HG03097 (cell line): ENCODE results near the gene NAV1.
"Not testable (repeated sequence)": the region's sequence is repeated elsewhere in the genome, so short reads cannot be mapped to it uniquely, and the experiment has no call there.

Experiments used
- ATAC-seq: cut with Tn5 transposase; IDR thresholded peaks from one replicate; pipeline ENCODE4 v1.9.1; 2021; ENCODE audit not compliant: unreplicated experiment, low FRiP score

The NAV1 gene

GRCh38 chr1:201562257-201562656, 23.3 kb downstream of the NAV1 start:
- no peak for ATAC-seq

DNA sequence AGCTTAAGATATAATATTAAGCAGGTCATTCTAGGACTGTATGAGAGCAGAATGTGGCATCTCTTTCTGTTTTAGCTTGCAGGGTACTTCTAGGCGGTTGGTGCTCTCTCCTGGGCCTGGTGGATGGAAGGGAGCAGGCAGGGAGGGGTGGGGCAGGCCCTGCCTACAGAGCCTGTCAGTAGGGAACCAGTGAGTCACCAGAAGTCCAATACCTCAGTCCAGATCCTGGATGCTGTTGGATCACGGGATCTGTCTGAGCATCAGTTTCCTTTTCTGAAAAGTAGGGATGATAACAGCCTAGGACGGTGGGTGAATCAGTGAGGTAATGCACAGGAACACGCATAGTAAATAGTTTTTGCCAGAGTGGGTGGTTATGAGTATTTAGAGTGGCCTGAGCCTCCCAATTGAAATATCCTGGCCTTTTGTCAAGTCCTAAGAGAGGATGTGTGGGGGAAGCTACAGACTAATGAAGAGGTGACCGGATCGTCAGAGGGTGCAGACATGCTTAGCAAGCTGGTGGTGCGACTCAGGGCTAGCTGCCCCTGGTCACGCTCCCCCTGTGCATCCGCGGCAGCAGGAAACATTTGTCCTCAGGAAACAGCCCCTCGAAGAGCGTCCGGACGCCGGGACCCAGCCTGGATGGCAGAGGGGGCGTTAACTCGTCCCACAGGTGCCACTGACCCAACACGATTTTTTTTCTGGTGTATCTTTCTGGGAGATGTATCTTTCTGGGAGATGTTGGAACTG, 23.9 kb downstream of the NAV1 start:
- no peak for ATAC-seq

DNA sequence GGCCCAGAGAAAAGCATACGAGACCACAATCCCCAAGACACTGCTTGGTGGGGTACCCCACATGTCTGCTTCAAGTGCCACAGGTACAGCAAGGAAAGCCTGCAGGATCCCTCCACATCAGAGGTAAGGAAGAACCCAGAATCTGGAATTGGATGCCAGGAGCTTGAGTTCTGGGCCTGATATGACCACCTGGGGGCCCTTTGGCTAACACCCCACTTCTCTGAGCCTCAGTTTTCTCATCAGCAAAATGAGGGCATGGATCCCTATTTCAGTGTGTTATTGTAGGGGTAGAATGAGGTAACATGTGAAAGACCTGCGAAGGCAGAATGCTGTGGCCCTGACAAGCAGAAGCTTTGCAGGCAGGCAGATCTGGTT, 24.5 kb downstream of the NAV1 start:
- no peak for ATAC-seq

DNA sequence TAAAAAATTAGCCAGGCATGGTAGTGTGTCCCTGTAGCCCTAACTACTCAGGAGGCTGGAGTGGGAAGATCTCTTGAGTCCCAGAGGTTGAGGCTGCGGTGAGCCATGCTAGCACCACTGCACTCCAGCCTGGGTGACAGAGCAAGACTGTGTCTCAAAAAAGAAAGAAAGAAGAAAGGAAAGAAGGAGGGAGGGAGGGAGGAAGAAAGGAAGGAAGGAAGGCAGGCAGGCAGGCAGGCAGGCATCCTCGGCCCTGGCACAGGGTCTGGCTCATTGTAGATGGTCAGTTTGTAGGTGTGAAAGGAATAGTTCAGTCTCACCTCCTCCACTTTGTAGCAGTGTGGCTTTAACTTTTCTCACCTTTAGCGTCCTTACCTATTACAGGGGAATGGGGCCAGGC, 25.0 kb downstream of the NAV1 start:
- no peak for ATAC-seq

DNA sequence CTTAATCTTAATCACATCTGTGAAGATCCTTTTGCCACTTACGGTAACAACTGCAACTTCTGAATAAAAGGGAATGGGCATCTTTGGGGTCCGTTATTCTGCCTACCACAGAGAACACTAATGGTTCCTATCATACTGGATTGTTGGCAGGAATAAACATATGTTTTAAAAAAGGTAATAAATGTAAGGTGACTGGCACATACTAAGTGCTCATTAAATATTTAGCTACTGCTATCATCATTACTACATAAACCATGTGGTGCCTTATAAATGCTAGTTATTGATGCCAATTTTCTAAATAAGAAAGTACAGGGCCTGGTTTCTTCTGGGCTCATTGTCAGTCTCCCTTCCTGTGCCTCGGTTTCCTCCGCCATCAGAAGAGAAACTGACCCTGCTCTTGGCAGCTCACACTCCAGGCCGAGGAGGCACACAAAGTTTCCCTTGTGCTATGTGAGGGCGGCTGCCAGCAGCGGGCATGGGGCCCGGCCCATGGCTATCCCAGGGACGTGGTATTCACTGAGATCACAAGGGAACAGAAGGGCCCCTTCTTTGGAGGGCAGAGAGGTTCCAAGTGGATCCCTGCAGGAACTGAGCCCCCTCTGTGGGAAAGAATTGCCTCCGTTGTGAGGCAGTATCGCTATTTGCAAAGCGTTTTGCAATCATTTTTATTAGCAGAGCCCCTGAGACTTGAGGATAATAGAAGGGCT, 26.2 kb downstream of the NAV1 start:
- ATAC-seq: no peak

- no peak for ATAC-seq
Measured at GRCh38 chr1:201565771-201566528, 27.0 kb downstream of the NAV1 start.

DNA sequence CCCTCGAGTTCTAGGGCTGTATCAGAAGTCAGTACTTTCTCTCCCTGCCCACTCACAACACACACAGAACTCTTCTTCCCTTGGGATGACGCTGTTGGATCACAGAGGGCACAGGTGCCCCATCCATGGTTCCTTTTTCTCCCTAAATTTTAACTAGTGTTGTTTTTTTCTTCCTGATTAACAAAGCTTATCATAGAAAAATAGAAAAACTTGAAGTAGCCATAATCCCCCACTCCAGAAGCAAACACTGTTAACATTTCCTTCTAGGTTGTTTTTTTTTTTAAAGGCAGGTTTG, 27.5 kb downstream of the NAV1 start:
- ATAC-seq: no peak

DNA sequence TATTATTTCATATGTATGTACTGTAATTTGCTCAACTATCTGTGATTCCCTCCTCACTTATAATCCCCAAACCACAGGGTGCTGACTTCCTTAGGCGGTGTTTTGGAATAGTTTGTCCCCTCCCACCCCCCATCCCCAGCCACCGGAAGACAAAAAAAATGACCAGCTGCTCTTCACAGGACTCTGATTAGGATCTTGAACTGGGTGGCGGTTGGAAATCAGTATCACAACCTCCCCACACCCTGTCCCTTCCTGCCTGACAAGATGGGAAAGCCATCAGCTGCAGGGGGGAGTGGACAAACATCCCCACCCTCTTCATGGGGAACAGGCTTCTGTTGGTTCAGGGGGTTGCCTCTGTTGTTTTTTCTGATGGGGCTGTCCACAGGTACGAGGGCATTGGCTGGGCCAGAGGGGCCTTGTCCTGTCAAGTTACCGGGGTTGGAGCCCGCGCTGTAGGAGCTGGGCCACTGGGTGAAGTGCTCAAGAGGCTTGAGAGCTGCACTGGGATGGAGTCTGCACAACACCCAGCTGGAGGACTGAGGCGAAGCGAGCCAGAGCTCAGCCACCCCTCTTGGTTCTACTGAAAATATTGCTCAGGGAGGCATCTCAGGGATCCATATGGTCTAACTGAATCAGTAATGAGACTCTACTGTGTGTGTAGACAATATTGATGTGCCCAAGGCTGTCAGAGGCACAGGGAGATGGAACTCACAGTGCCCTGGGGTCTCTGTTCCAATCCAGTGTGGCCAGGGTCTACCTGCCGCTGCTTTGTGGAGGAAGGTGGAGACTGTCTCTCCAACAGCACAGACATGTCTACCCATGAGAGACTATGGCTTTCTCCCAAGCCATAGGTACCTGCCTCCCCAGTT, 28.2 kb downstream of the NAV1 start:
- ATAC-seq: no peak

DNA sequence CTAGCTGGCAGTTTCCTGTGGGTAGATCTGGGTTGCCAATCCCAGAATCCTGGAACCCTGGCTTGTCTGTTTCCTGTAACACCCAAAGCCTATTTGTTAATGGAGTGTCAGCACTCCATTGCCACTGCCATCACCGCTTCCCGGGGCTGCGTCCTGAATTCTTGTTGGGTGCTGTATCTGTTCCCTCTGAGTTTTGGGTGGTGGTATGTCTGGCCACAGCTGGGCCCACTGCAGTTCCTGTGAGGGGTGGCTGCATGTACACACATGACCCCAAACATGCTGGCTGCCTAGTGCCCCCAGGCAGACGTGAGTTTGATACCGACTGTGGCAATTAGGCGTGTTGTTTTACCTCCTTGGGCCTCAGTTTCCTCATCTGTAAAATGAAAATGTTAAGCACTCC, 29.3 kb downstream of the NAV1 start:
- no peak for ATAC-seq

DNA sequence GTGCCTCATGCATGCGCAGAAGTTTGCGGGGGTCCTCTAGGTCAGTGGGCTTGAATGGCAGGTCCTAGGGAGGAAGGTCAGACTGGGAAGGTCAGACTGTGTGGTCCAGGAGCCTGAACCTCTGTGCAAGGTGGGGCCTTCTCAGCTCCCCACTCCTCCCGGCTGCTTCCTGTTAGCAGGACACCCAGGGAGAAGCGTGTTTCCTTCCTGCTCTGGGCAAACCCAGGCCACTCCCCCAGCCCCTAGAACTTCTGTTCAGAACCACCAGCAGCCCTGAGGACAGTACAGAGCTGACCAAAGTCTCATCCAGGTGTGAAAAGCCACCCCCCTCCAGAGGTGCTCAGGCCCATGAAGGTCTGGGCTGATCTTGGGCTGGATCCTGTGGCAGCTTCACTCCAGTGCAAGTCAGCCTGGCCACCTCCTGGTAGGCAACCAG, 29.9 kb downstream of the NAV1 start:
- no peak for ATAC-seq

GRCh38 chr1:201570181-201570885, 31.4 kb downstream of the NAV1 start:
- ATAC-seq: no peak

DNA sequence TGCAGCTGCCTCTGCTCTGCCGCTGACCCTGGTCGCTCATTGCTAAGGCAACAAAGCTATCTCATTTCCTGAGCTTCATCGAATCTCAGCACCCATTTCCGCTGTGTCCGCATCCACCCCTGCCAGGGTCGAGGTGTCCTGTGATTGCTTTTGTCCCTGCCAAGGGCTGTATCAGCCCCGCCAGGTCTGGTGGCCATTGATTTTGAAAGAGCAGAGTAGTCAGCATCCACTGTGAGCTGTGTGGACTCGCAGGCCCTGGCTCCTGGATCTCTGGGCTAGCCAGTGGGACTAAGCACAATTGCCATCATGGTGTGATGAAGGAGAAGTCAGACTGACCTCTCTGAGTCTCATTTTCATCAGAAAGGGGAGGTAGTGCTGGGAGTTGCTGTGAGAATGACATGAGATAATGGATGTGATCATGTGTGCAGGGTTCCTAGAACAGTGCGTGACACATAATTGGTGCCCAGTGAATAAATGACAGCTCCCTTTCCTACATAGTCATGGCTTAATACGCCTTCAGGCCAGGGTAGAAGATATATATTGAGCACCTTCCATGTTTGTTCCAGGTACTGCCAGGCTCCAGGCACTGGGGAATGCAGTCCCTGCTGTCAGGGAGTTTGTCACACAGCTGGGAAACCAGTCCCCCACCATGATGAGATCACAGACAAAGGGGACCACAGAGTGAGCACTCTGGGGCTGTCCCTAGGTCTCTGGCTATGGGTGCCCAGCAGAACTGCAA, 32.1 kb downstream of the NAV1 start:
- ATAC-seq: no peak

- no peak for ATAC-seq
Measured at GRCh38 chr1:201573030-201573429, 34.1 kb downstream of the NAV1 start.

GRCh38 chr1:201573923-201574322, 35.0 kb downstream of the NAV1 start:
- ATAC-seq: no peak

DNA sequence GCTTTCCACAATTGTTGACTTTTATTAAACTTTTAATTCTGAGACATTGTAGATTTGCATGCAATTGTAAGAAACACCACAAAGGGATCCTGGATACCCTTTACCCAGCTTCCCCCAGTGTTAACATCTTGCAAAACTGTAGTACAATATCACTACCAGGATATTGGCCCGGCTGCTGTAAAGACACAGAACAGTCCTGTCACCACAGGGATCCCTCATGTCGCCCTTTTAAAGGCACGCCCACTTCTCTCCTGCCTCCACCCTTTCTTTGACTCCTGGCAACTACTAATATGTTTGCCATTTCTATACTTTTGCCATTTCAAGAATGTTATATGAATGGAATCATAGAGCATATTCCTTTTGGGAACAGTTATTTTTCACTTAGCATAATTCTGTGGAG, 37.0 kb downstream of the NAV1 start:
- ATAC-seq: no peak

DNA sequence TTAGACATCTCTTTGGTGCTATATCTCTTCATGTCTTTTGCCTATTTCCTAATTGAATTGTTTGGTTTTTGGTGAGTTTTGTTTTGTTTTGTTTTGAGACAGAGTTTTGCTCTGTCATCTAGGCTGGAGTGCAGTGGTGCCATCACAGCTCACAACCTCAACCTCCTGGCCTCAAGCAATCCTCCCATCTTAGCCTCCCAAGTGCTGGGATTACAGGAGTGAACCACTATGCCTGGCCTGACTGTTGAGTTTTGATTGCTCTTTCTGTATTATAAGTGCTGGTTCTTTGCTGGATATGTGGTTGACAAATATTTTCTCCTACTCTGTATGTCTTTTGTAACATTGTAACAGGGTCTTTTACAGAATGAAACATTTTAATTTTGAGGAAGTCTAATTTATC, 38.0 kb downstream of the NAV1 start:
- ATAC-seq: no peak

GRCh38 chr1:201578008-201578888, 39.3 kb downstream of the NAV1 start:
- ATAC-seq: no peak

DNA sequence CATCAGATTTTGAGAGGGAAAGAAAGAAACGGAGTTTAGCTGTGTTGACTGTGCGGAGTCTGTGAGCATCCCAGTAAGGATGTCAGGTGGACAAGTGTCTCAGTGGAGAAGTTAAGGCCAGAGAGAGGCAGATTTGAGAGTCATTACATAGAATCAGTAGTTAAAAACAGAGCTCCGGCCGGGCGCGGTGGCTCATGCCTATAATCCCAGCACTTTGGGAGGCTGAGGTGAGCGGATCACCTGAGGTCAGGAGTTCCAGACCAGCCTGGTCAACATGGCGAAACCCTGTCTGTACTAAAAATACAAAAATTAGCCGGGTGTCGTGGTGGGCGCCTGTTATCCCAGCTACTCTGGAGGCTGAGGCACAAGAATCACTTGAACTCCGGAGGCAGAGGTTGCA, 42.4 kb downstream of the NAV1 start:
- ATAC-seq: not testable (repeated sequence)
